ENCODE data around the gene FLT1.

FLT1 gene

GRCh38 chr13:28488376-28489005, 6.4 kb downstream of the FLT1 start:
- no peak for DNase-seq (ENCODE audit: low read depth)

GRCh38 chr13:28485996-28486543, 8.9 kb downstream of the FLT1 start:
- DNase-seq (ENCODE audit: low read depth) = no peak

GRCh38 chr13:28485551-28485950, 9.4 kb downstream of the FLT1 start:
- DNase-seq (ENCODE audit: low read depth) = no peak

- no peak for DNase-seq (ENCODE audit: low read depth)
Measured at GRCh38 chr13:28485097-28485496, 9.8 kb downstream of the FLT1 start.

- DNase-seq (ENCODE audit: low read depth) = no peak
Measured at GRCh38 chr13:28483313-28483931, 11.5 kb downstream of the FLT1 start.

GRCh38 chr13:28479005-28479404, 15.9 kb downstream of the FLT1 start:
- no peak for DNase-seq (ENCODE audit: low read depth)

GRCh38 chr13:28478127-28478526, 16.8 kb downstream of the FLT1 start:
- no peak for DNase-seq (ENCODE audit: low read depth)

- DNase-seq (ENCODE audit: low read depth) = no peak
Measured at GRCh38 chr13:28477709-28477973, 17.3 kb downstream of the FLT1 start.

GRCh38 chr13:28476919-28477708, 17.8 kb downstream of the FLT1 start:
- DNase-seq (ENCODE audit: low read depth) = no peak

- DNase-seq (ENCODE audit: low read depth) = no peak
Measured at GRCh38 chr13:28475916-28476725, 18.8 kb downstream of the FLT1 start.

GRCh38 chr13:28474491-28475134, 20.3 kb downstream of the FLT1 start:
- no peak for DNase-seq (ENCODE audit: low read depth)

GRCh38 chr13:28473044-28473443, 21.9 kb downstream of the FLT1 start:
- no peak for DNase-seq (ENCODE audit: low read depth)

GRCh38 chr13:28471421-28471820, 23.5 kb downstream of the FLT1 start:
- no peak for DNase-seq (ENCODE audit: low read depth)

GRCh38 chr13:28470296-28470695, 24.6 kb downstream of the FLT1 start:
- DNase-seq (ENCODE audit: low read depth) = no peak

- no peak for DNase-seq (ENCODE audit: low read depth)
Measured at GRCh38 chr13:28469316-28469715, 25.6 kb downstream of the FLT1 start.

- no peak for DNase-seq (ENCODE audit: low read depth)
Measured at GRCh38 chr13:28468023-28468915, 26.7 kb downstream of the FLT1 start.

GRCh38 chr13:28467034-28467433, 27.9 kb downstream of the FLT1 start:
- DNase-seq (ENCODE audit: low read depth) = no peak

GRCh38 chr13:28466151-28466550, 28.8 kb downstream of the FLT1 start:
- DNase-seq (ENCODE audit: low read depth) = no peak

GRCh38 chr13:28464861-28465460, 30.0 kb downstream of the FLT1 start:
- no peak for DNase-seq (ENCODE audit: low read depth)

- DNase-seq (ENCODE audit: low read depth) = no peak
Measured at GRCh38 chr13:28463481-28463880, 31.4 kb downstream of the FLT1 start.

All from activated T-cell treated with anti-CD3 and anti-CD28 coated beads for 24 hours (primary cell).